ENCODE data around the gene COMMD2. TPM values are rescaled to one million over a fixed set of nuclear protein-coding genes. Genes with fewer than 3 reads are reported as not detected.

COMMD2 gene
- 34.2 and 35.8 TPM in 2 replicates for total RNA-seq

DNA sequence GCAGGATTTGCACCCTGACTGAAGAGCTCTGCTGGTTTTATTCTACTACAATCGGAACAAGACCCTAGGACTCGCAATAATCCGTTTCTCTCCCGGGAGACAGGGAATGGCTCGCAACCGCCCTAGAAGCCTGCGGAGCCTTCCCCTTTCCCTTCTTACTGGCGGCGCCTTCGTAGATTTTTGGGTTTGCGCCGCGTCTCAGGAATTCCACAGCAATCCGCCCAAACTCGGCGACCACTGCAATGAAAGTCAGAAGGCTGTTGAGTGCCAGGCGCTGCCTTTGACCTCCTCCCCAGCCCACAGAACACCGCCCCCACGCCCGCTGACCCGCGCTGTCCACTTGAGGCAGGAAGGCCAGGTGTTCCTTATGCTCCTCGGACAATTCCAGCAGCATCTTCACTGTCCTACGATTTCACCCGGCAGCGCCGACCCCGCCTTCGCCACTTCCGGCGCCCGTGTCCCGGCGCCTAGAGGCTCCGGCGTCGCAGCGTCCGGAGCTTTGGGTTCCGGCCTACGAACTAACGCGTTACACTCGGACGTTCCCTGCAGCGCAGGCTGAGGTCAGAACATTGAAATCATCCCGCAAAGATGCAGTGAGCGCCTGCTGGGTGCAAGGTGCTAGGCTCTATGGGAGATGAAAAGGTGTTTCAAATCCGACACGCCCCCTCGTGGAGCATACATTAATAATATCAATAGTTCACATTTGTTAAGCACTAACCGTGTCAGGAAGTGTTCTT lies at the start of gene COMMD2:
TSS of gene COMMD2 (minus strand) at position 439 of the 737 bp plus-strand sequence. CDS start at position 394, 45 bp downstream.
- intact Hi-C loops (cut with micrococcal nuclease) = loop anchor here (1.0 to 5.0 kb wide), 9 partner anchors 49 to 801 kb away; partner anchors contain the start of genes HPS3, RNF13, TSC22D2 and WWTR1

DNA sequence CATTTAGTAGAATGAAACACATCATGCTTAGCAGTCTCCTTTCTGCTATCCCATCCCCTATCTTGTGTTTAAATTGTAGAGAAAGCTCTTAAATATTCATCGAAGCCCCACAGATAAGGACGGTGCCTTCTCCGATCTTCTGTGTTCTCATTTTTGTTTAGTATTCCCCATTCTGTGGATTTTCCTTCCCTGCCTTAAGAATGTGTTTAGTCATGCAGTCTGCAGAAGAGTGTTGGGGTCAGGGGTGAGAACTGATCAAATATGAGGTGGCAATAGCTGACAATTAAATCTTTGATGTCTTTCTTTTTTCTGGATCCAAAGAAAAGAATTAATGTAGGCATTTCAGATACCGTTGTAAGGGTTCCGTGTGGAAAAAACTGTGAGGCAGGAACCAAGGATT lies 49.4 kb upstream of the COMMD2 start:
- intact Hi-C loops (cut with micrococcal nuclease) = no loop called here

DNA sequence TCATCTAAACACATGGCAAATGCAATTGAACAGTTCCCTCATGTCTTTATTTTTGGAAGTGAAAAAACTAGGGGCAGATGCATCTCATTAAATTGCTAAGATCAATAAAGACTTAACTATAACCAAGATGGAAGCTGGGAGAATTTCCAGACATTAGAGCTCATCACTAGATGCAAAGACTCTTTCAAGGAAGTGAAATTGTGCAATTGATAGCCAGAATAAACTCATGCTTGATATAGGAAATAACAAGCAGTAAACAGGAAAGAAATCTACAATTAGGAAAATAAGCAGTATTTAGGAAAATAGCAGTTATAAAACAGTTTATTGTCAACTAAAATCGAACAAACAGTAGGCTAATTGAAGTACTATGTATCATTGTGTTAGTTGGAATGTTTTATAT lies 48.9 kb upstream of the COMMD2 start:
- intact Hi-C loops (cut with micrococcal nuclease) = no loop called here

DNA sequence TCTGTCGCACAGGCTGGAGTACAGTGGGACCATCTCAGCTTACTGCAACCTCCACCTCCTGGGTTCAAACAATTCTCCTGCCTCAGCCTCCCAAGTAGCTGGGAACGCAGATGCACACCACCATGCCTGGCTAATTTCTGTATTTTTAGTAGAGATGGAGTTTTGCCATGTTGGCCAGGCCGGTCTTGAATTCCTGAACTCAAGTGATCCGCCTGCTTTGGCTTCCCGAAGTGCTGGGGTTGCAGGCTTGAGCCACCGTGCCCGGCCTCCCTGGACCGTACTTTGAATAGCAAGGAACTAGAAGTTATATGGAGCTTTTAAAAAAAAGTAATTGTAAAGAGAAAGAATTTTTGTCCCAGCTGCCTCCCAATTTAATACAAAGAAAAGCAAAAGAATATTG lies 48.4 kb upstream of the COMMD2 start:
- intact Hi-C loops (cut with micrococcal nuclease) = no loop called here

DNA sequence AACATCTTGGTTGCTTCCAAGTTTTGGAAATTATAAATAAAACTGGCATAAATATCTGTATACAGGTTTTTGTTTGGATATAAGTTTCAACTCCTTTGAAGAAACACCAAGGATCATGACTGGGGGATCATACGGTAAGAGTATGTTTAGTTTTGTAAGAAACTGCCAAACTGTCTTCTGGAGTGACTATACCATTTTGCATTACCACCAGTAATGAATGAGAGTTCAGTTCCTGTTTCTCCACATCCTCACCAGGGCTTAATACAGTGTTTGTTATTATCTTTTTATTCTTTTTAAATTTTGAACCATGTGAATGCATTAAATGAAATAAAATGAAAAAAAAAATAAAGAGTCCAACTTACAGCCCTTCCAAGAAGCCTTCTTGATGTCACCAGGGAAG lies 43.7 kb upstream of the COMMD2 start:
- intact Hi-C loops (cut with micrococcal nuclease) = no loop called here

DNA sequence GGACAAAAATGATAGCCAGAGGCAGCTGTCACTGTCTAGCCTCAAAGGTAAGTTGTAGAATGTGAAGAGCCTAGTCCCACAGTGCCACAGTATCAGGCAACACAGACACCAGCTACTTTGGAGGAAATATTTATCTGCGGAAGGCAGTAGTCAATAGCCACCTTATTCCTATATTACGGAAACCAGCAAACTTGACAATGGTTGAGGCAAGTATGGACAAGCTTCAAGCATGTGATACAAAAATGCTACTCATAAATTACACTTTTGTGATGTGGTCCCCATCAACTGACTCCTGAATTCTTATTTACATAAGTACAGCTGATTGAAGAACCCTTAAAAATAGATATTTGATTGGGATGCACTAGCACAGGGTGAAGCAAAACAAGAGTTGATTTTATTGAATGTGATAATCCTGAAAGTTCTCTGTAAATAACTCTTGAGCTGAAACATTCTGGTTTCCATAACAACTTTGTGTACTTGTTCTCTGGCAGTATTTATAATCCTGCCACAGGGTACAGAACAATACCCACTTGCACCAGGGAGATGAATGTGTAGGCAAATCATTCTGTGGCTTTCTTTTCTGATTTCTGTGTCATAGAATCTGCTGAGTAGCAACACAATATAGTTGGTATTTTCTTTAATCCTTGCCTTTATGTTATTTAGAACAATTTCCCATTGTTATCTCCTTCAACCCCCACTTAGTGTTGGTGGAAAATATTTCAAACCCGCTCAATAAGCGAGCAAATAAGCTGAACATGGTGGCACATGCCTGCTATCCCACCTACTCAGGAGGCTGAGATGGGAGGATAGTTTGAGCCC lies 40.4 kb upstream of the COMMD2 start, which contains the start of gene ANKUB1:
TSS of gene ANKUB1 (minus strand) at position 103 of the 819 bp plus-strand sequence. CDS start 188 bp downstream, outside the sequence.
- intact Hi-C loops (cut with micrococcal nuclease) = no loop called here

DNA sequence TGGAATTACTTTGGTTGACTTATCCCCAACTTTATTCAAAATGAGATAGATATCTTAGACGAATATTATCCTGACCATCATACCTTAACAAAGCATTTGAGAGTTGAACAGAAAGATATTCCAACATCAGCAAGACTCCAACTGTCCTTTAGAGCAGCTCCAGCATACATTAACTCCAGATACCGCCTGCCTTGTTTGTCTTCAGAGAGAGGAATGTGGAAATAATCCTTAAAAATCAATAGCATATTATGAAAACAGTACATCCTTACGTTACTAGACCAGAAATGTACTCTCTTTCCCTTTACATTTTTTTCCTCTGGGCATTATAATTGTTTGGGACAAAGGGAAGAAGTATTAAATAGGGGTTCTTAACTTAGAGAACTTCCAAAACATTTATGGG lies 38.4 kb upstream of the COMMD2 start:
- intact Hi-C loops (cut with micrococcal nuclease) = no loop called here

DNA sequence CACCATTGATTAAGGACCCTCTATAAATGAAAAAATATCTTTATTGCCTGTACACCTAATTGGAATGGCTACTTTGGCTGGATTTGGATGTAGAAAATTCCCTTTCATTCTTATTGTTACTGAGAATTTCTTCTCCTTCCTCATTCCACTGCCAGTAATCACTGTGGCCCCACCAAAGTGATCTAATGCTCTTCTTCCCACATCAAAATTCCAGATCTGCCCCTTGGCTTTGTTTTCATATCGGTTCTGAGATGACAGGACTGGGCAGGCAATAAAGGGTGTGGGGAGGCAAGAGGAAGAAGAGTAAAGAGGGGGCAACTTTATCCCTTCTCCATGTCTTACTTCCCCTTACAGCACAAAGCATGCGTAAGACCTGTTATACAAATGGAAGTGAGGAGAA lies 38.0 kb upstream of the COMMD2 start:
- intact Hi-C loops (cut with micrococcal nuclease) = no loop called here

DNA sequence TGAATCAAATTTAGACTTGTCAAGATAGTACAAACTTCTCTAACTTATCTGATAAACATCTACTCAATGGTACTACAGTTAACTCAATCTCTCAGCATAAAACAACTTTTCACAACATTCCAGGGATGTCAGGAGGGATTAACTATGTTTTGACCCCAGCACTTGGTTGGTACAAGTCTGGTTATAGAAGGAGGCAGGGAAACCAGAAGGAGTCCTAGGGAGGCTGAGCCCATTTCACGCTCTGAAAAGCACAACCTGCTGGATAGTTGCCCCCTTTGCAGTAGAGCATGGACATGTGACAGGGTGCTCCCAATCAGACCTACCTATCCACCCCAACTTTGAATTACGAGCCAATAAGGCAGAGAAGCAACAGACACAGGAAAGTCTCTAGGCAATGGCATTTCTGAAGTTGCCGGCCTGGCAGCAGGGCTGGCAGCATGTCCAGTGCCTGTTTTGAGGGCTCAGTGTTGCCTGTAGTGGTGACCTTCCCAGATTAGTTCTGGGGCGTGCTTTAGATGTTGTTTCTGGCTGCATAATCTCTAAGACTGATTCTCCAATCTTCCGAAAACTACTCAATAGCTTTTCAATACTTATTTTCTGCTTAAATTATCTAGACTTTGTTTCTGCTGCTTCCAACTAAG lies 31.9 kb upstream of the COMMD2 start:
- intact Hi-C loops (cut with micrococcal nuclease) = no loop called here

DNA sequence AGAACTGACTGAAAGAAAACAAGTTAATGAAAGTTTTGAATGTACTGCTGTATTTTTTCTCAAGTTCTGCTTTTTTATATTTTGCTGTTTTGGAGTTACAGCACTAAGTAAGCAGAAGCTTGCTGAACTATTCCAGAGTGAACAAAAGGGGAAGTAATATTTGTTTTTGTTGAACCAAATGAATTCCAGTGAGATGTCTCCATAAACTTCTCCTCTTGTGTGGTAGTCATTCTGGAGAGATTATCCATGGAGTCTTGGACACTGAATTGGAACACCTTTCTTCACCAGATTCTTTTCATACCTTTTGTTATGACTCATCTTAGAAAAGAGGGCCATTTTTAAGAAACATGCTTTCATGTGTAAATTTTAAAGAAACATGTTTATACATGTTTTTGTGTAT lies 31.3 kb upstream of the COMMD2 start:
- intact Hi-C loops (cut with micrococcal nuclease) = no loop called here

DNA sequence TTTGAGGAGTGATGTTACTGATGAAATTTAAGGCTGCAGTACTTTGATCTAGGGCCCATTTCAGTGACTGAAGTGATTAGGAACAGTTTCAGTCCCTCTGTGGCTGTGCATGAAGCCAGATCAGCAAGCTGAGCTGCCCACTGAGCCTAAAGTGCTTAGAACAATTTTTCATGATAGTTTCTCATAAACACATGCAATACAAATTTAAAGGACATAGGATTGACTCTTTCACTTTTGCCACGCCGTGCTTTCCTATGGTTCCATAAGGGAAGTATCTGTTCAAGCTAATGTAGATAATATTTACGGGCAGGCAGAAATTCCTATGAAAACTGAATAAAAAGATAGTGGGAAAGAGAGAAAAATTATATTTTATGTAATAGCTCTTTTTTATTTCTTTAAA lies 29.5 kb upstream of the COMMD2 start:
- intact Hi-C loops (cut with micrococcal nuclease) = no loop called here

DNA sequence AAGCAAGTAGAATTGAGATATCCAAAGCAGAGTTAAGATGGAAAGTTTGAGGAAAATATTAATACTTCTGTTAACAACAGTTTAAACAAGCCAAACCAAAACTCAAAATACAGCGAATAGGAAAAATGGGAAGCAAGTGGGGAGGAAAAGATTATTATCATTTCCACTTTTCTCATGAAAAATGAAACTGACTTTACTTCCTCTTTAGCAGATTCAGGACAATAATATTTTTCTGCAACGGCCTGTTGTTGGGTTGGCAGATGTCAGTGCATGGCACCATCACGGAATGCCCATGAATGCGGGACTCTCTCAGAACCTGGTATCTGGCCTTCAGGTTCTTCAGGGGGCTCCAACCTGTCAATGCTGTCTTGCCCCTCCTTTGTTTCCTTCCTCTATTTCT lies 28.9 kb upstream of the COMMD2 start:
- intact Hi-C loops (cut with micrococcal nuclease) = no loop called here

DNA sequence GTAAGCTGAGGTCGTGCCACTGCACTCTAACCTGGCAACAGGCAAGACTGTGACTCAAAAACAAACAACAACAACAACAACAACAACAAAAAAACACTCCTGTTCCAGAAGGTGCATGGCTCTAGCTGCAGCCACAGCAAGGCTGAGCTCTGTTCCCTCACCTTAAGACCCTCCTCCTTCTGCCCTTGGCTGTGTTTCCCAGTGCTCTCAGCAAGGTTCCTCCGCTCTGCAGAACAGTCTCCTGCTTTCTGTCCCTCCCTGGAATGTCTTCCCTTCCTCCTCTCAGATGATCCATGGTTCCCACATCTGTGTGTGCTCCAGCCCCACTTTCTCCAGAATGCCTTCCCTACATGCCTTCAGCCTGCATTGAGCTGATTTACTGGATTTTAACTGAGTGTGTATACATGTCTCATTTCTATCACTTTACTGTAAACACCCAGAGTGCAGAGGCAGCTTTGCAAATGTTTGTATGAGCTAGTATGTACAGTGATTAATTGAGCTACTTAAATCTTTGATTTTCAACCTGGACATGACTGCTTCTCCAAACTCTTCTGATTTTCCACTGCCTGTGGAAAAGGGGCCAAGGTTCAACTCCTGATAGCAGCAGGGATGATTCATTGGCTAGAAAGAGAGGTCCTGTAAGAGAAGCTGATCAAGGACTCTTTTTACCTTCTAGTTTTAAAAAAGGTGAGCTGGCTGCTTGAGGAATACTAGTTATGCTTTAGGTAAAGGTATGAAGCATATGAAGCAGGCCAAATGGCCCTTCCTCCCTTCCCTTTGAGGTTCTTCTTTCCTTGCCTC lies 25.3 kb upstream of the COMMD2 start:
- intact Hi-C loops (cut with micrococcal nuclease) = no loop called here

DNA sequence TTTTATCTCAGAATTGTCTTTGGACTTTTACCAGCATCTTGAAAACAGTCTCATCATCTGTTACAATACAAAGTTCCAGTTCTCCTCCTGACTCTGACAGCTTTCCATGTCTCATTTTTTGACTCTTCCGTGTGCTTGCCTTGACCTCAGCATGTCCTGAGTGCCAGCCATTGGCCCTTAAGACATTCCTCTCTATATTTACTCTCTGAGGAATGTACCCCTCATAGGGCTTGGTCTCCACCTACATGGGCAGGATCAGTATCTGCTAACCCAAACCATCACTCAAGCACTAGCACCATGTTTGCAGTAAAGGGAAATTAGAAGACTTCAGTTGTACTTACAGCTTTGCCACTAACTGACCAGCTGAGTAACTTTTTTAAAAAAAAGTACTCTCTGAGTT lies 23.9 kb upstream of the COMMD2 start:
- intact Hi-C loops (cut with micrococcal nuclease) = no loop called here

DNA sequence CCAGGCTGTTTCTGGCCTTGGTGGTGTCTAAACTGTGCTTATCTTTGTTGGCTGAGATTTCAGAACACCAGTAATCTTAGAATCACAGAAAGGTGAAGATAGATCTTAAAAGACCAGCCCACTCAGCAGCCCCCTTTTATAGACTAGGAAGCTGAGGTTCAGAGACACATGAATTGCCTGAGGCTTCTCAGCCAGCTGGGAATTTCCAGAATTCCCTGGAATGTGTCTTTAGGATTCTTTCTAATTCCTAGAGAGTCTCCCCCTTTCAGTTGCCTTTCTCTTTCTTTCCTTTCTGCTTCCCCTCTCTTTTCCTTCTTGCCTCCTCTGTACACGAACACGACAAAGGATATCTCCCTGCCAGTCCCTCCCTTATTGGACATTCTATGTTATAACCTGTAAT lies 20.6 kb upstream of the COMMD2 start:
- intact Hi-C loops (cut with micrococcal nuclease) = no loop called here

DNA sequence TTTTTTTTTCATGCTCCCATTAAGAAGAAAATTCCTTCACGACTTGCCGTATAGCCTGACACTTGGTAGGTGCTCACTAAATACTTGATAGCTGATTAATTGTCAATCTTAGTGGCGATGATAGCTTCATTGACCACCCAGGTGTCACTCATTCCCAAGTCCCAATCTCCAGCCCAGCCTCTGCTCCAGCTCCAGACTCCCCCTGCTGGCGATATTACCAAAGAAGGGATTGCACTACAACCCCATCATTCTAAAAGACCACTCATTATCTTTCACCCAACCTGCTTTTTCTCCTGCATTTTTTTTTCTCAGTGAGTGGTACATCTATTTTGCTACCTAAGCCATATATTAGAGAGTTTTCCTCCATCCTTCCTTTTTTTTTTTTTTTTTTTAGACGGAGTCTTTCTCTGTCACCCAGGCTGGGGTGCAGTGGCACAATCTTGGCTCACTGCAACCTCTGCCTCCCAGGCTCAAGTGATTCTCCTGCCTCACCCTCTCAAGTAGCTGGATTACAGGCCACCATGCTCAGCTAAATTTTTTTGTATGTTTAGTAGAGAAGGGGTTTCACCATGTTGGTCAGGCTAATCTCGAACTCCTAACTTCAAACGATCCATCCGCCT lies 19.5 kb upstream of the COMMD2 start:
- intact Hi-C loops (cut with micrococcal nuclease) = loop anchor here (1.0 kb wide), 5 partner anchors 202 to 419 kb away; no protein-coding TSS in a partner anchor

DNA sequence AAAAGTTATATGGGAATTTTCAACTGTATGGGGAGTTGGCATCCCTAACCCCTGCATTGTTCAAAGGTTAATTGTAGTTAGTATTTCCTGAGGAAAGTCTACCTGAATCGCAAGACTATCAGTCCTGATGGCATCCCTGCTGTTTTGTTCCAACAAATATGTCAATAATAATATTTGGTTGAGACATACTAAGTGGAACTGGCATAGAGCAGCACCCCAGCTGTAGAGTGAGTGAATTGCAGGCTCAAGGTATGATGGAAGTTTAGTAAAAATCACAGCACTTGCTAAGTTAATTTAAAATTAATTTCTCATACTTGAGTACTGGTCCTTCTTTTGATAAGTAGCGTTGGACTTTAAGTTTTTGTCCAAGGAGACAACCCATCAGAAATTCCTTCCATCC lies 18.0 kb upstream of the COMMD2 start:
- intact Hi-C loops (cut with micrococcal nuclease) = no loop called here

DNA sequence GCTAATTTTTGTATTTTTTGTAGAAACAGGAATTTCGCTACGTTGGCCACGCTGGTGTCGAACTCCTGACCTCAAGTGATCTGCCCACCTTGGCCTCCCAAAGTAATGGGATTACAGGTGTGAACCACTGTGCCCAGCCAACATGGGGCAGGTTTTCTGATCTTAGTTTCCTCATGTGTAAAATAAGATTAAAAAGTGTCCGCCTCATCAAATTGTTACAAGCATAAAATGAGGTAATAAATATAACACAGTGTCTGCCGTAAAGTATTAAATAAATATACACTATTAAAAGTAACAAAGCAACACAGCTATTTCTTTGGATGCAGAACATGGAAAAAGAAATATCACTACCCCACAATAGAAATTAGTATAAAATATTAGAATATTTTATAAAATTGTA lies 16.4 kb upstream of the COMMD2 start:
- intact Hi-C loops (cut with micrococcal nuclease) = loop anchor here (5.0 kb wide), 1 partner anchor 414 kb away; no protein-coding TSS in a partner anchor

DNA sequence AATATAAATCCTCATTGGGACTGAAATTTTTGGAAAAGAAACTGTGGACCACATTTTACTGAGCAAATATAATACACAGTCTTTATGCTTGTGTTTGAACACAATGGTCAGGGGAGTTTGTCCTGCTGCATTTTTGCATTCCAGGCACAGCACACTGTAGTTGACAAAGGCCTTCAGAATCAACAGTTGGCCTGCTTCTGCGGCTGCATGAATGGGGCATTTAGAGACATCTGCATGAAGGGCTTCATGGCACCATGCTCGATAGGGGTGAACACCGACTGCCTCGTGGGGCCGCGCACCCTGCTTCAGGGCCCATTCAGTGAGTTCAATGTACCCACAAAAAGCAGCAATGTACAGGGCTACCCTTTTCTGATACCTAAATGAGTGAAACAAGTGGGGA lies 15.4 kb upstream of the COMMD2 start:
- intact Hi-C loops (cut with micrococcal nuclease) = loop anchor here (5.0 kb wide), 1 partner anchor 415 kb away; no protein-coding TSS in a partner anchor

DNA sequence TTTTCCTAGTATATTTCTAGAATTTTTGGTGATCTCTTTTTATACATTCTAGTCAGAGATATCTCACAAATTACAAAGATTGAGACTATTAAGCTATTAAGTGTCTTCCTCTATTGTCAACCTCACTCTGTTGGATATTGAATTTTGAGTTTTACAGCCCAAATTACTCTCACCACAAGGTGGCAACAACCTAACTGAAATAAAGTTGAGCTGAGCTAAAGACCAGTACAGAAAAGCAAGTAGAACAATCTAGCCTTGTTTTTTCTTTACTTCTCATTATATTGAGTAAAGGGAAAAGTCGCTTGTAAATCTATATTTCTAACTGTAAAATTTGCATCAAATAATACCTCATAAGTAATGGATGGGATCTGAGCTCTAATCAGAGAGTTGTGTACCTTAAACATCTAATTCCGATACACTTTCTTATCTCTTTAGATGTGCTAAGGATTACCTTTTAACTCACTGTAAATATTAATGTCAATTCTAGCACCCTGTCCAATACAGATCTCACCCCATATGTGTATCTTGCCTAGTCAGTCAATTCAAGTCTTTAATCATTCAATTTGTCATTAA lies 13.6 kb upstream of the COMMD2 start:
- intact Hi-C loops (cut with micrococcal nuclease) = loop anchor here (1.0 to 5.0 kb wide), 2 partner anchors 42 to 416 kb away; no protein-coding TSS in a partner anchor

Data from T-helper 1 cell treated with Interleukin-12 subunit alpha and Interleukin-12 subunit beta and Interleukin-4 antibody, amounts not matched to agents 30 ng/mL and 1 ng/mL, for 36 hours (primary cell).